ENCODE results near the gene CNOT1.

DNA sequence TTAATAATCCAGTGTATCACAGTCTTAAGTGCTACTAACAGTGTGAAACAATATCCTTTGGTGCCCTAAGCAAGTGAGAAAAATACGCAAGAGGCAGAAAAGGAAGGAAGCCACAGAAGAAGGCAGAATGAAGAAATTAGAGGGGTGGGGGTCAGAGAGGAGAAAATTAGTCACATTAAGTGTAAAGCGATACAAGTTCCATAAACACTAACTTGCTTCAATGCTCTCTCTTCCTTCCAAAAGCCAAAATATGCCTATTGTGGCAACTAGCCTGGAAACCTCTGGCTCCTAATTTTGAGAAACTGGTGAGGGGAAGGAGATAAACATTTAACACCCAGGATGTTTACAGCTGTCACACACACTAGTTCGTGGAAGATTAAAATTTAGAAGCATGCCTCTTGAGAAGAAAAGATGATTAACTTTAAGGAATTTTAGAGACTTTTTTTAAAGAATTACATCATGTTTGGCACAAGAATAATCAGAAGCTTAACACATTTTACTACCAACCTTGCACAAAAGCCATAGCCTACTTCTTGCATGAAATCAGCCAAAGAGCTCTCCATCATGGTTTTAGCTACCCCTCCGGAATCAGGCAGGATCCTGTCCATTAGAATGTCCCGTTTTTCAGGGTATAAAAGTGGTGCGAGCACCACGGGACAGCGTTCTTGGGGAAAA is 44.7 kb downstream of the CNOT1 start:
- TF ChIP-seq, protein P1, sequence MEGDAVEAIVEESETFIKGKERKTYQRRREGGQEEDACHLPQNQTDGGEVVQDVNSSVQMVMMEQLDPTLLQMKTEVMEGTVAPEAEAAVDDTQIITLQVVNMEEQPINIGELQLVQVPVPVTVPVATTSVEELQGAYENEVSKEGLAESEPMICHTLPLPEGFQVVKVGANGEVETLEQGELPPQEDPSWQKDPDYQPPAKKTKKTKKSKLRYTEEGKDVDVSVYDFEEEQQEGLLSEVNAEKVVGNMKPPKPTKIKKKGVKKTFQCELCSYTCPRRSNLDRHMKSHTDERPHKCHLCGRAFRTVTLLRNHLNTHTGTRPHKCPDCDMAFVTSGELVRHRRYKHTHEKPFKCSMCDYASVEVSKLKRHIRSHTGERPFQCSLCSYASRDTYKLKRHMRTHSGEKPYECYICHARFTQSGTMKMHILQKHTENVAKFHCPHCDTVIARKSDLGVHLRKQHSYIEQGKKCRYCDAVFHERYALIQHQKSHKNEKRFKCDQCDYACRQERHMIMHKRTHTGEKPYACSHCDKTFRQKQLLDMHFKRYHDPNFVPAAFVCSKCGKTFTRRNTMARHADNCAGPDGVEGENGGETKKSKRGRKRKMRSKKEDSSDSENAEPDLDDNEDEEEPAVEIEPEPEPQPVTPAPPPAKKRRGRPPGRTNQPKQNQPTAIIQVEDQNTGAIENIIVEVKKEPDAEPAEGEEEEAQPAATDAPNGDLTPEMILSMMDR (IDR thresholded peaks at IDR 0.05), result no peak
- no peak for TF ChIP-seq POLR2A (IDR thresholded peaks at IDR 0.05)

All from adrenal gland (tissue), 5 donors.